OCI-LY3 (cell line): ENCODE data around the gene PIK3CB.

Experiments used
- CTCF ChIP-seq: fragments of 200-600, 300-600 bp; sonication (generic); IDR thresholded peaks from 2 replicates; pipeline ENCODE4 v1.5.1; 2014; ENCODE audit warnings: antibody characterized with exemption, low read length, low read depth
- EZH2phosphoT487 ChIP-seq: fragments of 200-600 bp; shearing (Covaris generic); IDR thresholded peaks from 2 replicates; pipeline ENCODE4 v1.6.1; 2018; ENCODE audit warnings: antibody characterized with exemption, mixed run types, low read depth

- TF ChIP-seq CTCF (no peak), EZH2phosphoT487 (no peak)
Observed at GRCh38 chr3:138797508-138798038, 37.2 kb downstream of the PIK3CB start.
